Mesodermal cell (in vitro differentiated cells): ENCODE data around the gene NEK6.
A peak's percentile ranks its signal among the peaks of the same experiment; 100 is the strongest.
"Not testable (repeated sequence)": the region's sequence is repeated elsewhere in the genome, so short reads cannot be mapped to it uniquely, and the experiment has no call there.

Experiments used
- H3K27ac ChIP-seq: 2 replicates; pipeline ENCODE4 v1.7.0; 2013; ENCODE audit warnings: mild to moderate bottlenecking, low read depth, low read length, moderate library complexity; ENCODE audit not compliant: severe bottlenecking
- H3K36me3 ChIP-seq: 2 replicates; pipeline ENCODE4 v1.7.1; 2013; ENCODE audit warnings: mild to moderate bottlenecking, low read length, moderate library complexity; ENCODE audit not compliant: control insufficient read depth, insufficient read depth
- H3K4me1 ChIP-seq: one replicate; pipeline ENCODE4 v1.7.1; 2013; ENCODE audit warnings: mild to moderate bottlenecking, low read length; ENCODE audit not compliant: insufficient read depth, control insufficient read depth, poor library complexity, severe bottlenecking
- H3K4me3 ChIP-seq: 2 replicates; pipeline ENCODE4 v1.7.0; 2013; ENCODE audit warnings: low read length, control low read depth, mild to moderate bottlenecking; ENCODE audit not compliant: insufficient read depth, poor library complexity, severe bottlenecking; ENCODE audit errors: extremely low read depth
- H3K9me3 ChIP-seq: 2 replicates; pipeline ENCODE4 v1.7.1; 2013; ENCODE audit warnings: mild to moderate bottlenecking, low read length, moderate library complexity; ENCODE audit not compliant: control insufficient read depth
- WGBS, 2 experiments: methylation state at CpG; one replicate each; pipeline ENCODE4 v1.1.5; 2013; ENCODE audit warnings: missing lambda C conversion rate in 2 of 2; ENCODE audit not compliant: insufficient coverage in 2 of 2; 5-methylcytosine and 5-hydroxymethylcytosine counted together

Gene NEK6

GRCh38 chr9:124251605-124252378, 6.0 kb upstream of the NEK6 start:
- whole genome bisulfite sequencing, 2 experiments: 52 to 54% methylated on average over 11 to 14 of the region's 16 CpGs
- peak overlapping the region; percentile 81 for H3K27ac ChIP-seq
- H3K4me3 ChIP-seq: no peak overlapping the region
- peaks cover 26% of the 10 kb centered on the region for H3K4me1 ChIP-seq
- no peaks in the 10 kb centered on the region for H3K9me3 ChIP-seq
- H3K36me3 ChIP-seq: no peaks in the 10 kb centered on the region

GRCh38 chr9:124252878-124253277, 4.9 kb upstream of the NEK6 start:
- H3K27ac ChIP-seq, H3K36me3 ChIP-seq, H3K4me3 ChIP-seq, H3K9me3 ChIP-seq: not testable (repeated sequence)
- WGBS, 2 experiments: 82 to 94% methylated on average over 2 to 6 of the region's 8 CpGs
- peaks cover 26% of the 10 kb centered on the region for H3K4me1 ChIP-seq

- no peak overlapping the region for H3K4me3 ChIP-seq
- no peaks in the 10 kb centered on the region for H3K36me3 ChIP-seq
- no peaks in the 10 kb centered on the region for H3K9me3 ChIP-seq
- peaks cover 26% of the 10 kb centered on the region for H3K4me1 ChIP-seq
- WGBS, 2 experiments: 92 to 94% methylated on average over 9 to 10 of the region's 10 CpGs
- H3K27ac ChIP-seq: peak overlapping the region; percentile 23
These were observed 3.5 kb upstream of the NEK6 start for GRCh38 chr9:124254261-124254682.

GRCh38 chr9:124255222-124255621, 2.5 kb upstream of the NEK6 start:
- 73 to 93% methylated on average over 3 of the region's 3 CpGs for WGBS, 2 experiments
- Histone ChIP-seq H3K9me3 (no peaks in the 10 kb centered on the region), H3K27ac (no peak overlapping the region), H3K4me1 (peaks cover 30% of the 10 kb centered on the region), H3K4me3 (no peak overlapping the region), H3K36me3 (no peaks in the 10 kb centered on the region)

GRCh38 chr9:124256517-124257069, 1.2 kb upstream of the NEK6 start:
- Histone ChIP-seq H3K9me3 (no peaks in the 10 kb centered on the region), H3K36me3 (no peaks in the 10 kb centered on the region), H3K4me3 (no peak overlapping the region), H3K27ac (peak overlapping the region; percentile 71), H3K4me1 (peaks cover 35% of the 10 kb centered on the region)
- WGBS, 2 experiments: 84 to 90% methylated on average over 6 to 8 of the region's 11 CpGs

GRCh38 chr9:124257070-124257843, 492 bp upstream of the NEK6 start:
- Histone ChIP-seq H3K36me3 (no peaks in the 10 kb centered on the region), H3K4me1 (peaks cover 35% of the 10 kb centered on the region), H3K9me3 (no peaks in the 10 kb centered on the region), H3K4me3 (peak overlapping the region; percentile 21), H3K27ac (peak overlapping the region; percentile 71)
- 58 to 78% methylated on average over 21 to 28 of the region's 31 CpGs for WGBS, 2 experiments

GRCh38 chr9:124258607-124259157, 933 bp downstream of the NEK6 start:
- 7 to 11% methylated on average over 16 to 17 of the region's 17 CpGs for WGBS, 2 experiments
- H3K27ac ChIP-seq: peak overlapping the region; percentile 80
- peak overlapping the region; percentile 65 for H3K4me3 ChIP-seq
- H3K4me1 ChIP-seq: peaks cover 46% of the 10 kb centered on the region
- H3K36me3 ChIP-seq: peaks cover 4% of the 10 kb centered on the region
- H3K9me3 ChIP-seq: no peaks in the 10 kb centered on the region

GRCh38 chr9:124259158-124259808, 1.5 kb downstream of the NEK6 start:
- peak overlapping the region; percentile 80 for H3K27ac ChIP-seq
- peak overlapping the region; percentile 65 for H3K4me3 ChIP-seq
- H3K9me3 ChIP-seq: no peaks in the 10 kb centered on the region
- WGBS, 2 experiments: 14 to 19% methylated on average over 14 of the region's 19 CpGs
- H3K36me3 ChIP-seq: peaks cover 7% of the 10 kb centered on the region
- peaks cover 44% of the 10 kb centered on the region for H3K4me1 ChIP-seq

GRCh38 chr9:124260769-124261603, 3.2 kb downstream of the NEK6 start:
- 68 to 71% methylated on average over 12 to 13 of the region's 15 CpGs for WGBS, 2 experiments
- Histone ChIP-seq H3K36me3 (peaks cover 7% of the 10 kb centered on the region), H3K4me1 (peaks cover 43% of the 10 kb centered on the region), H3K9me3 (no peaks in the 10 kb centered on the region), H3K27ac (peak overlapping the region; percentile 49), H3K4me3 (no peak overlapping the region)
